Measurements from ENCODE around the gene GRM7. TPM values are rescaled to one million over a fixed set of nuclear protein-coding genes. Genes with fewer than 3 reads are reported as not detected.

Gene GRM7
- total and polyA plus RNA-seq, 2 donors (not counting 1 experiment from before 2014, with no cell fraction given) = not detected

DNA sequence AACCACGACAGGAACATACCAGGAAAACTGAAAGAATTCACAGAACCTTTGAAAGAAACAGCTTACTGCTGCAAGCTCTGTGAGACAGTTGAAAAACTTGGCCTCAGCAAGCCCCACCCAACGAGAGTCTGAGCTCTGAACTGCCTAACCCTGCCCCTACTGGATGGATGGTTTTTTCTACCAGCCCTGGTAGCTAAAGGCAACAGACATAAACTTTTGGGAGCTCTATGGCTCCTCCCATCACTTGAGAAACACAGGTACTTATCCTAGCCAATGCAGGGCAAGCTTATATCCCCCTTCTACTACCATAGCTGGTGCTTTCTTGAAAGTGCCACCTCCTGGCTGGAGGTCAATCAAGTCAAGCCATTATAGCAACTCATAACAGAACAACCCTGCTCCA is 471.8 kb downstream of the GRM7 start:
- Mint-ChIP-seq H3K27me3 (no peaks in the 10 kb centered on the region), H3K27ac (no peak overlapping the region), H3K9me3 (ENCODE audit: insufficient read depth) (peaks cover 16% of the 10 kb centered on the region), H3K4me3 (no peak overlapping the region), H3K4me1 (no peaks in the 10 kb centered on the region)
- DNase-seq (no peak), ATAC-seq (ENCODE audit: low read depth) (no peak)
- Histone ChIP-seq H3K27me3 (replicated peaks in 1 of 4; ENCODE audit: control extremely low read depth in 1 of 4, control insufficient read depth in 3 of 4, insufficient read depth in 4 of 4, low read length in 3 of 4) (no peaks in the 10 kb centered on the region), H3K27ac (ENCODE audit: low read length in 2 of 2) (no peak overlapping the region), H4K20me1 (ENCODE audit: control insufficient read depth, insufficient read depth, low read length, poor library complexity, severe bottlenecking) (no peaks in the 10 kb centered on the region), H3K4me1 (ENCODE audit: control insufficient read depth in 2 of 2, insufficient read depth in 2 of 2, low read length in 2 of 2) (no peaks in the 10 kb centered on the region), H2AFZ (ENCODE audit: insufficient read depth, low read depth, low read length, poor library complexity, severe bottlenecking) (no peak overlapping the region), H3K36me3 (replicated peaks in 1 of 2; ENCODE audit: control extremely low read depth in 1 of 2, control insufficient read depth in 1 of 2, extremely low read depth in 1 of 2, insufficient read depth in 2 of 2, low read length in 1 of 2) (no peaks in the 10 kb centered on the region), H3K9ac (ENCODE audit: low read length) (no peak overlapping the region), H3K4me2 (replicated peaks; ENCODE audit: low read depth, low read length, poor library complexity, severe bottlenecking) (no peak overlapping the region), H3K79me2 (ENCODE audit: control insufficient read depth, insufficient read depth, low read length) (no peaks in the 10 kb centered on the region), H3K4me3 (ENCODE audit: control extremely low read depth in 1 of 5, extremely low read depth in 1 of 5, insufficient read depth in 1 of 5, low read depth in 2 of 5, low read length in 4 of 5) (no peak overlapping the region), H3K9me3 (ENCODE audit: control extremely low read depth in 1 of 3, control insufficient read depth in 2 of 3, insufficient read depth in 1 of 3, low read length in 2 of 3) (peaks cover 0 to 3% (median 0%) of the 10 kb centered on the region in 3 donors)
- ChIA-PET CTCF (no interaction called here), POLR2A (no interaction called here)
- TF ChIP-seq EZH2 (IDR thresholded peaks at IDR 0.05; ENCODE audit: borderline replicate concordance, insufficient read depth, low read depth, low read length, poor library complexity, severe bottlenecking) = no peak
- TF ChIP-seq, protein P1, sequence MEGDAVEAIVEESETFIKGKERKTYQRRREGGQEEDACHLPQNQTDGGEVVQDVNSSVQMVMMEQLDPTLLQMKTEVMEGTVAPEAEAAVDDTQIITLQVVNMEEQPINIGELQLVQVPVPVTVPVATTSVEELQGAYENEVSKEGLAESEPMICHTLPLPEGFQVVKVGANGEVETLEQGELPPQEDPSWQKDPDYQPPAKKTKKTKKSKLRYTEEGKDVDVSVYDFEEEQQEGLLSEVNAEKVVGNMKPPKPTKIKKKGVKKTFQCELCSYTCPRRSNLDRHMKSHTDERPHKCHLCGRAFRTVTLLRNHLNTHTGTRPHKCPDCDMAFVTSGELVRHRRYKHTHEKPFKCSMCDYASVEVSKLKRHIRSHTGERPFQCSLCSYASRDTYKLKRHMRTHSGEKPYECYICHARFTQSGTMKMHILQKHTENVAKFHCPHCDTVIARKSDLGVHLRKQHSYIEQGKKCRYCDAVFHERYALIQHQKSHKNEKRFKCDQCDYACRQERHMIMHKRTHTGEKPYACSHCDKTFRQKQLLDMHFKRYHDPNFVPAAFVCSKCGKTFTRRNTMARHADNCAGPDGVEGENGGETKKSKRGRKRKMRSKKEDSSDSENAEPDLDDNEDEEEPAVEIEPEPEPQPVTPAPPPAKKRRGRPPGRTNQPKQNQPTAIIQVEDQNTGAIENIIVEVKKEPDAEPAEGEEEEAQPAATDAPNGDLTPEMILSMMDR (IDR thresholded peaks at IDR 0.05) = no peak
- intact Hi-C loops (cut with micrococcal nuclease) = no loop called here
- WGBS (ENCODE audit: insufficient coverage) = 63% methylated on average over 2 of the region's 2 CpGs

DNA sequence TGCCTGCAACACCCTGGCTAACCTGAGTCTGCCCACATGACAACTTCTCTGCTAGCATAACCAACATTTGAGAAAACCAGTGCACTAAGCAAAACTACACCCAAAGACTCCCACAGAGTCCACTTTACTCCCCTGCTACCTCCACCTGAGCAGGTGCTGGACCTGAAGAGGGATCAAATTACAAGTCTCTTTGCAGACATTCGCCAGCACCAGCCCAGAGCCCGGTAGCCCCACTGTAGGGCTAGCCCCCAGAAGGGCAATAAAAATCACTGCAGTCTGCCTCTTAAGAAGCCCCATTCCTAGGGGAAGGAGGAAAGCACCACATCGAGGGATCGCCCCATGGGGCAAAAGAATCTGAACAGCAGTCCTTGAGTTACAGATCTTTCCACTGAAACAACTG is 472.2 kb downstream of the GRM7 start:
- WGBS (ENCODE audit: insufficient coverage) = 92% methylated on average over 2 of the region's 4 CpGs
- Histone ChIP-seq H3K79me2 (ENCODE audit: control insufficient read depth, insufficient read depth, low read length) (no peaks in the 10 kb centered on the region), H3K4me3 (ENCODE audit: control extremely low read depth in 1 of 5, extremely low read depth in 1 of 5, insufficient read depth in 1 of 5, low read depth in 2 of 5, low read length in 4 of 5) (no peak overlapping the region), H3K4me1 (ENCODE audit: control insufficient read depth in 2 of 2, insufficient read depth in 2 of 2, low read length in 2 of 2) (no peaks in the 10 kb centered on the region), H3K27me3 (replicated peaks in 1 of 4; ENCODE audit: control extremely low read depth in 1 of 4, control insufficient read depth in 3 of 4, insufficient read depth in 4 of 4, low read length in 3 of 4) (no peaks in the 10 kb centered on the region), H3K4me2 (replicated peaks; ENCODE audit: low read depth, low read length, poor library complexity, severe bottlenecking) (no peak overlapping the region), H3K27ac (ENCODE audit: low read length in 2 of 2) (no peak overlapping the region), H4K20me1 (ENCODE audit: control insufficient read depth, insufficient read depth, low read length, poor library complexity, severe bottlenecking) (no peaks in the 10 kb centered on the region), H3K9ac (ENCODE audit: low read length) (no peak overlapping the region), H3K9me3 (ENCODE audit: control extremely low read depth in 1 of 3, control insufficient read depth in 2 of 3, insufficient read depth in 1 of 3, low read length in 2 of 3) (peaks cover 0 to 3% (median 0%) of the 10 kb centered on the region in 3 donors), H3K36me3 (replicated peaks in 1 of 2; ENCODE audit: control extremely low read depth in 1 of 2, control insufficient read depth in 1 of 2, extremely low read depth in 1 of 2, insufficient read depth in 2 of 2, low read length in 1 of 2) (no peaks in the 10 kb centered on the region), H2AFZ (ENCODE audit: insufficient read depth, low read depth, low read length, poor library complexity, severe bottlenecking) (no peak overlapping the region)
- ChIA-PET CTCF (no interaction called here), POLR2A (no interaction called here)
- ATAC-seq (ENCODE audit: low read depth) (no peak), DNase-seq (no peak)
- TF ChIP-seq, protein P1 (IDR thresholded peaks at IDR 0.05) = no peak
- no peak for TF ChIP-seq EZH2 (IDR thresholded peaks at IDR 0.05; ENCODE audit: borderline replicate concordance, insufficient read depth, low read depth, low read length, poor library complexity, severe bottlenecking)
- Mint-ChIP-seq H3K9me3 (ENCODE audit: insufficient read depth) (peaks cover 16% of the 10 kb centered on the region), H3K27ac (no peak overlapping the region), H3K4me1 (no peaks in the 10 kb centered on the region), H3K4me3 (no peak overlapping the region), H3K27me3 (no peaks in the 10 kb centered on the region)
- intact Hi-C loops (cut with micrococcal nuclease) = no loop called here
